Smooth muscle cell (in vitro differentiated cells): ENCODE measurements around the gene INO80B. TPM values are rescaled to one million over a fixed set of nuclear protein-coding genes. Genes with fewer than 3 reads are reported as not detected.

Experiments used
- DNase-seq: peaks from one replicate; lab custom pipeline; 2025; ENCODE audit not compliant: unreplicated experiment; lab: John Stamatoyannopoulos, UW
- H2AFZ ChIP-seq: fragments of 200-600 bp; sonication (generic); 2 replicates; pipeline ENCODE4 v1.6.0; 2016; ENCODE audit warnings: antibody characterized with exemption, low read depth, mild to moderate bottlenecking
- H3F3A ChIP-seq: fragments of 200-600 bp; sonication (generic); 2 replicates; pipeline ENCODE4 v1.6.0; 2017; ENCODE audit warnings: antibody characterized with exemption, low read depth
- H3K27ac ChIP-seq: fragments of 200-600 bp; sonication (generic); 2 replicates; pipeline ENCODE4 v1.5.1; 2016; ENCODE audit warnings: low read depth, mild to moderate bottlenecking
- H3K27me3 ChIP-seq: fragments of 200-600 bp; sonication (generic); 2 replicates; pipeline ENCODE4 v1.6.1; 2016; ENCODE audit warnings: low read depth, mild to moderate bottlenecking
- H3K36me3 ChIP-seq: fragments of 200-600 bp; sonication (generic); 2 replicates; pipeline ENCODE4 v1.5.1; 2016; ENCODE audit warnings: low read depth
- H3K4me1 ChIP-seq: fragments of 200-600 bp; sonication (generic); 2 replicates; pipeline ENCODE4 v1.5.1; 2016; ENCODE audit warnings: low read depth
- H3K4me2 ChIP-seq: fragments of 200-600 bp; sonication (generic); 2 replicates; pipeline ENCODE4 v1.6.0; 2016; ENCODE audit warnings: mild to moderate bottlenecking
- H3K4me3 ChIP-seq: fragments of 200-600 bp; sonication (generic); 2 replicates; pipeline ENCODE4 v1.5.1; 2016; ENCODE audit warnings: mild to moderate bottlenecking
- H3K79me2 ChIP-seq: fragments of 200-600 bp; sonication (generic); 2 replicates; pipeline ENCODE4 v1.6.0; 2016; ENCODE audit warnings: low read depth, mild to moderate bottlenecking
- H3K9ac ChIP-seq: fragments of 200-600 bp; sonication (generic); 2 replicates; pipeline ENCODE4 v1.6.0; 2016; ENCODE audit warnings: low read depth
- H3K9me3 ChIP-seq: fragments of 200-600 bp; sonication (generic); replicated peaks from 2 replicates; pipeline ENCODE4 v1.5.1; 2016; ENCODE audit warnings: low read depth
- H4K20me1 ChIP-seq: fragments of 200-600 bp; sonication (generic); 2 replicates; pipeline ENCODE4 v1.6.0; 2016; ENCODE audit warnings: low read depth
- CTCF ChIP-seq: fragments of 200-600 bp; sonication (generic); IDR thresholded peaks from 2 replicates; pipeline ENCODE4 v1.5.1; 2017; ENCODE audit warnings: borderline replicate concordance, mild to moderate bottlenecking, antibody characterized with exemption; ENCODE audit not compliant: insufficient read depth, poor library complexity, severe bottlenecking
- WGBS: methylation state at CpG from one replicate; pipeline ENCODE4 v1.1.7; 2016; ENCODE audit warnings: low lambda C conversion rate; 5-methylcytosine and 5-hydroxymethylcytosine counted together
- polyA plus RNA-seq: library from polyadenylated mRNA; unstranded; fragments of >200 nt; fragmentation: Nextera tagmentation; extraction: Ambion mirVana; gene quantifications from 2 replicates; pipeline ENCODE4 v1.2.1, GENCODE V29; 2016
- total RNA-seq: library from RNA; depleted of rRNA; stranded (reverse); fragments of >200 nt; gene quantifications from 2 replicates; pipeline ENCODE4 v1.2.3, GENCODE V29; 2014

INO80B gene
- total and polyA plus RNA-seq, 2 experiments from 2014 or later = 4.7 to 10.4 TPM

GRCh38 chr2:74415762-74416395, 39.0 kb upstream of the INO80B start:
- peaks cover 4% of the 10 kb centered on the region for H3K27me3 ChIP-seq
- no peak overlapping the region for H2AFZ ChIP-seq
- H3K9ac ChIP-seq = no peak overlapping the region
- H3K9me3 ChIP-seq = no peaks in the 10 kb centered on the region
- H3K4me3 ChIP-seq = no peak overlapping the region
- H3K27ac ChIP-seq = no peak overlapping the region
- peaks cover 1% of the 10 kb centered on the region for H3K4me1 ChIP-seq
- no peak for TF ChIP-seq CTCF
- no peaks in the 10 kb centered on the region for H3F3A ChIP-seq
- H3K36me3 ChIP-seq = no peaks in the 10 kb centered on the region
- H3K79me2 ChIP-seq = no peaks in the 10 kb centered on the region
- no peak overlapping the region for H3K4me2 ChIP-seq
- WGBS = 93% methylated on average over 35 of the region's 35 CpGs
- H4K20me1 ChIP-seq = no peaks in the 10 kb centered on the region
- DNase-seq = no peak

- WGBS = 70% methylated on average over 3 of the region's 3 CpGs
- Histone ChIP-seq H3K79me2 (no peaks in the 10 kb centered on the region), H3K36me3 (no peaks in the 10 kb centered on the region), H3K27me3 (peaks cover 4% of the 10 kb centered on the region), H3K4me2 (no peak overlapping the region), H3F3A (no peaks in the 10 kb centered on the region), H3K4me3 (no peak overlapping the region), H3K9me3 (no peaks in the 10 kb centered on the region), H3K4me1 (peaks cover 5% of the 10 kb centered on the region), H4K20me1 (no peaks in the 10 kb centered on the region), H3K9ac (no peak overlapping the region), H2AFZ (no peak overlapping the region), H3K27ac (no peak overlapping the region)
- DNase-seq = no peak
- TF ChIP-seq CTCF = no peak
Observed at GRCh38 chr2:74416778-74417177, 38.1 kb upstream of the INO80B start.

GRCh38 chr2:74417197-74417596, 37.7 kb upstream of the INO80B start:
- 73% methylated on average over 3 of the region's 3 CpGs for WGBS
- Histone ChIP-seq H3K9me3 (no peaks in the 10 kb centered on the region), H3K36me3 (no peaks in the 10 kb centered on the region), H3F3A (no peaks in the 10 kb centered on the region), H3K27me3 (peaks cover 4% of the 10 kb centered on the region), H3K27ac (no peak overlapping the region), H4K20me1 (no peaks in the 10 kb centered on the region), H3K79me2 (no peaks in the 10 kb centered on the region), H3K4me3 (no peak overlapping the region), H3K4me2 (no peak overlapping the region), H3K9ac (no peak overlapping the region), H2AFZ (no peak overlapping the region), H3K4me1 (peaks cover 5% of the 10 kb centered on the region)
- no peak for DNase-seq
- TF ChIP-seq CTCF = no peak

- Histone ChIP-seq H3K4me3 (no peak overlapping the region), H3K4me2 (no peak overlapping the region), H3K79me2 (no peaks in the 10 kb centered on the region), H3K9ac (no peak overlapping the region), H3K4me1 (peaks cover 5% of the 10 kb centered on the region), H3K27me3 (peaks cover 4% of the 10 kb centered on the region), H3K9me3 (no peaks in the 10 kb centered on the region), H3K27ac (no peak overlapping the region), H3F3A (no peaks in the 10 kb centered on the region), H4K20me1 (no peaks in the 10 kb centered on the region), H3K36me3 (no peaks in the 10 kb centered on the region), H2AFZ (no peak overlapping the region)
- no peak for TF ChIP-seq CTCF
- WGBS = 82% methylated on average over 3 of the region's 6 CpGs
- no peak for DNase-seq
Observed at GRCh38 chr2:74417763-74418162, 37.1 kb upstream of the INO80B start.
